Measurements from ENCODE around the gene RHOT2. TPM values are rescaled to one million over a fixed set of nuclear protein-coding genes. Genes with fewer than 3 reads are reported as not detected.

Gene RHOT2
- total RNA-seq, 1 experiment from 2014 or later: 98.5 TPM

DNA sequence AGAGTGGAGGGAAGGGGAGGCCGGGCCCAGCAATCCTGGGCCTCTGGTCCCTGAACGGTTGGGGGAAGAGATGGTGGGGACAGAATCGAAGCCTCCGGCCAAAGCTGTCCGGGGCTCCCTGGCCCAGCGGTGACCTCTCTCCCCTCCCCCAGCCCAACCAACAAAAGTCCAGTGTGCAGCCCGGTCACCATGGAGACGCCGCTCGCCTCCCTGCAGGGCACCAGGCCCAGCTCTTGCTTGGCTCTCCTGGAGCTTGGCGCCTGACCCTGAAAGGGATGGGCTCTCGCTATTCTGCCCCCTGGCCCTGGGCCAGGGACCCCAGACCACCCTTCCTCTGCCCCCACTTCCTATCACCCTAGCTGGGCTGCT, 48.3 kb downstream of the RHOT2 start:
- peak overlapping the region; percentile 85 for H3K9ac ChIP-seq (ENCODE audit: low read length)
- intact Hi-C loops (cut with micrococcal nuclease): no loop called here
- ChIA-PET RAD21 (ENCODE audit: low non-redundant PET in 1 of 2, low total read pairs in 2 of 2, uncharacterized antibody in 2 of 2, unreplicated experiment in 2 of 2) (interaction anchor here in 1 of 2 experiments (1.1 kb wide), 1 partner anchor 12 kb away, joined by 3 read pairs; no protein-coding TSS in a partner anchor), POLR2A (interaction anchor here (1.6 to 2.3 kb wide), 2 partner anchors 9 to 12 kb away, joined by 9 to 20 read pairs; partner anchors contain the start of genes CCDC78 and HAGHL), CTCF (interaction anchor here (0.6 to 2.4 kb wide), 6 partner anchors 10 to 627 kb away, joined by 3 to 20 read pairs (median 4); partner anchors contain the start of genes CCDC78, CHTF18 and RPUSD1)
- H3K27ac ChIP-seq (ENCODE audit: low read depth, low read length): peak overlapping the region; percentile 92
- peaks cover 19% of the 10 kb centered on the region for H3K79me2 ChIP-seq (ENCODE audit: insufficient read depth, low read length)
- H3K4me1 ChIP-seq (ENCODE audit: control insufficient read depth in 1 of 2, insufficient read depth in 2 of 2, low read length in 2 of 2): peaks cover 42 to 75% of the 10 kb centered on the region in 2 experiments
- no peaks in the 10 kb centered on the region for H3K9me2 ChIP-seq (ENCODE audit: insufficient read depth)
- no peak overlapping the region for H2AFZ ChIP-seq (ENCODE audit: low read depth, low read length, poor library complexity, severe bottlenecking)
- TF ChIP-seq, protein P1, sequence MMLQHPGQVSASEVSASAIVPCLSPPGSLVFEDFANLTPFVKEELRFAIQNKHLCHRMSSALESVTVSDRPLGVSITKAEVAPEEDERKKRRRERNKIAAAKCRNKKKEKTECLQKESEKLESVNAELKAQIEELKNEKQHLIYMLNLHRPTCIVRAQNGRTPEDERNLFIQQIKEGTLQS (IDR thresholded peaks at IDR 0.05): no peak
- TF ChIP-seq YY1 (IDR thresholded peaks at IDR 0.05; ENCODE audit: extremely low read depth, insufficient replicate concordance, low read depth, low read length): no peak
- TF ChIP-seq ELF1 (IDR thresholded peaks at IDR 0.05; ENCODE audit: borderline replicate concordance, low read depth): no peak
- TF ChIP-seq, protein P2, sequence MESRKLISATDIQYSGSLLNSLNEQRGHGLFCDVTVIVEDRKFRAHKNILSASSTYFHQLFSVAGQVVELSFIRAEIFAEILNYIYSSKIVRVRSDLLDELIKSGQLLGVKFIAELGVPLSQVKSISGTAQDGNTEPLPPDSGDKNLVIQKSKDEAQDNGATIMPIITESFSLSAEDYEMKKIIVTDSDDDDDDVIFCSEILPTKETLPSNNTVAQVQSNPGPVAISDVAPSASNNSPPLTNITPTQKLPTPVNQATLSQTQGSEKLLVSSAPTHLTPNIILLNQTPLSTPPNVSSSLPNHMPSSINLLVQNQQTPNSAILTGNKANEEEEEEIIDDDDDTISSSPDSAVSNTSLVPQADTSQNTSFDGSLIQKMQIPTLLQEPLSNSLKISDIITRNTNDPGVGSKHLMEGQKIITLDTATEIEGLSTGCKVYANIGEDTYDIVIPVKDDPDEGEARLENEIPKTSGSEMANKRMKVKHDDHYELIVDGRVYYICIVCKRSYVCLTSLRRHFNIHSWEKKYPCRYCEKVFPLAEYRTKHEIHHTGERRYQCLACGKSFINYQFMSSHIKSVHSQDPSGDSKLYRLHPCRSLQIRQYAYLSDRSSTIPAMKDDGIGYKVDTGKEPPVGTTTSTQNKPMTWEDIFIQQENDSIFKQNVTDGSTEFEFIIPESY (IDR thresholded peaks at IDR 0.05; ENCODE audit: extremely low read depth, insufficient replicate concordance, low read length): no peak
- no peak for TF ChIP-seq TCF7L2 (IDR thresholded peaks at IDR 0.05; ENCODE audit: borderline replicate concordance, extremely low read depth, insufficient read depth, insufficient read length)
- no peak for TF ChIP-seq SRF (IDR thresholded peaks at IDR 0.05; ENCODE audit: low read depth)
- no peak for TF ChIP-seq SIN3A (IDR thresholded peaks at IDR 0.05; ENCODE audit: low read depth)
- TF ChIP-seq, protein P3, sequence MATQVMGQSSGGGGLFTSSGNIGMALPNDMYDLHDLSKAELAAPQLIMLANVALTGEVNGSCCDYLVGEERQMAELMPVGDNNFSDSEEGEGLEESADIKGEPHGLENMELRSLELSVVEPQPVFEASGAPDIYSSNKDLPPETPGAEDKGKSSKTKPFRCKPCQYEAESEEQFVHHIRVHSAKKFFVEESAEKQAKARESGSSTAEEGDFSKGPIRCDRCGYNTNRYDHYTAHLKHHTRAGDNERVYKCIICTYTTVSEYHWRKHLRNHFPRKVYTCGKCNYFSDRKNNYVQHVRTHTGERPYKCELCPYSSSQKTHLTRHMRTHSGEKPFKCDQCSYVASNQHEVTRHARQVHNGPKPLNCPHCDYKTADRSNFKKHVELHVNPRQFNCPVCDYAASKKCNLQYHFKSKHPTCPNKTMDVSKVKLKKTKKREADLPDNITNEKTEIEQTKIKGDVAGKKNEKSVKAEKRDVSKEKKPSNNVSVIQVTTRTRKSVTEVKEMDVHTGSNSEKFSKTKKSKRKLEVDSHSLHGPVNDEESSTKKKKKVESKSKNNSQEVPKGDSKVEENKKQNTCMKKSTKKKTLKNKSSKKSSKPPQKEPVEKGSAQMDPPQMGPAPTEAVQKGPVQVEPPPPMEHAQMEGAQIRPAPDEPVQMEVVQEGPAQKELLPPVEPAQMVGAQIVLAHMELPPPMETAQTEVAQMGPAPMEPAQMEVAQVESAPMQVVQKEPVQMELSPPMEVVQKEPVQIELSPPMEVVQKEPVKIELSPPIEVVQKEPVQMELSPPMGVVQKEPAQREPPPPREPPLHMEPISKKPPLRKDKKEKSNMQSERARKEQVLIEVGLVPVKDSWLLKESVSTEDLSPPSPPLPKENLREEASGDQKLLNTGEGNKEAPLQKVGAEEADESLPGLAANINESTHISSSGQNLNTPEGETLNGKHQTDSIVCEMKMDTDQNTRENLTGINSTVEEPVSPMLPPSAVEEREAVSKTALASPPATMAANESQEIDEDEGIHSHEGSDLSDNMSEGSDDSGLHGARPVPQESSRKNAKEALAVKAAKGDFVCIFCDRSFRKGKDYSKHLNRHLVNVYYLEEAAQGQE (IDR thresholded peaks at IDR 0.05; ENCODE audit: low read depth): no peak
- TF ChIP-seq ZFX (IDR thresholded peaks at IDR 0.05): no peak
- TF ChIP-seq, protein P4, sequence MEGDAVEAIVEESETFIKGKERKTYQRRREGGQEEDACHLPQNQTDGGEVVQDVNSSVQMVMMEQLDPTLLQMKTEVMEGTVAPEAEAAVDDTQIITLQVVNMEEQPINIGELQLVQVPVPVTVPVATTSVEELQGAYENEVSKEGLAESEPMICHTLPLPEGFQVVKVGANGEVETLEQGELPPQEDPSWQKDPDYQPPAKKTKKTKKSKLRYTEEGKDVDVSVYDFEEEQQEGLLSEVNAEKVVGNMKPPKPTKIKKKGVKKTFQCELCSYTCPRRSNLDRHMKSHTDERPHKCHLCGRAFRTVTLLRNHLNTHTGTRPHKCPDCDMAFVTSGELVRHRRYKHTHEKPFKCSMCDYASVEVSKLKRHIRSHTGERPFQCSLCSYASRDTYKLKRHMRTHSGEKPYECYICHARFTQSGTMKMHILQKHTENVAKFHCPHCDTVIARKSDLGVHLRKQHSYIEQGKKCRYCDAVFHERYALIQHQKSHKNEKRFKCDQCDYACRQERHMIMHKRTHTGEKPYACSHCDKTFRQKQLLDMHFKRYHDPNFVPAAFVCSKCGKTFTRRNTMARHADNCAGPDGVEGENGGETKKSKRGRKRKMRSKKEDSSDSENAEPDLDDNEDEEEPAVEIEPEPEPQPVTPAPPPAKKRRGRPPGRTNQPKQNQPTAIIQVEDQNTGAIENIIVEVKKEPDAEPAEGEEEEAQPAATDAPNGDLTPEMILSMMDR (IDR thresholded peaks at IDR 0.05 in 2 of 3, conservative IDR thresholded peaks at IDR 0.05 in 1 of 3; ENCODE audit: borderline replicate concordance in 1 of 3, insufficient read depth in 1 of 3, low read depth in 2 of 3, low read length in 2 of 3): no peak
- no peak for TF ChIP-seq RAD21 (IDR thresholded peaks at IDR 0.05; ENCODE audit: low read depth)
- no peak for TF ChIP-seq FOSL1 (IDR thresholded peaks at IDR 0.05; ENCODE audit: low read depth)
- TF ChIP-seq EZH2 (IDR thresholded peaks at IDR 0.05): no peak
- no peak for TF ChIP-seq EZH2phosphoT487 (IDR thresholded peaks at IDR 0.05; ENCODE audit: borderline replicate concordance)
- ATAC-seq (no peak), DNase-seq (ENCODE audit: low read depth, low spot score) (no peak)
- peaks cover 3% of the 10 kb centered on the region; the same call in 1 of the 2 replicates for H4K20me1 ChIP-seq (ENCODE audit: insufficient read depth)
- peak overlapping the region; percentile 59 to 74 for H3K4me3 ChIP-seq (replicated peaks in 1 of 2; ENCODE audit: low read depth in 1 of 2, low read length in 2 of 2)
- H3K4me2 ChIP-seq (ENCODE audit: low read length): peak overlapping the region; percentile 93
- no peaks in the 10 kb centered on the region for H3K36me3 ChIP-seq (ENCODE audit: control insufficient read depth in 1 of 2, insufficient read depth in 2 of 2, low read length in 2 of 2)
- H3K9me3 ChIP-seq (ENCODE audit: control insufficient read depth in 1 of 2, insufficient read depth in 1 of 2, low read depth in 1 of 2, low read length in 2 of 2): no peaks in the 10 kb centered on the region
- H3K27me3 ChIP-seq (ENCODE audit: insufficient read depth, low read length): no peaks in the 10 kb centered on the region
- BruUV-seq (replicated peaks): TSS peak; percentile 45

Measured in HCT116 (cell line).